ENCODE results near the gene PALM.

- no peak for TF ChIP-seq EZH2phosphoT487 (IDR thresholded peaks at IDR 0.05; ENCODE audit: low read depth, severe bottlenecking, unreplicated experiment)
- no peak for TF ChIP-seq CTCF (IDR thresholded peaks at IDR 0.05; ENCODE audit: poor library complexity)
Observed at GRCh38 chr19:756236-756635, 47.5 kb downstream of the PALM start.
